Measurements from ENCODE around the gene ABTB2. TPM values are rescaled to one million over a fixed set of nuclear protein-coding genes. Genes with fewer than 3 reads are reported as not detected.

ABTB2 gene
- total RNA-seq, 2 donors from 2014 or later, result 12.2 to 30.3 TPM

- Mint-ChIP-seq H3K4me1 (ENCODE audit: low read depth in 2 of 2) (peaks cover 6 to 15% of the 10 kb centered on the region in 2 donors), H3K27me3 (peaks cover 7 to 24% of the 10 kb centered on the region in 2 donors), H3K36me3 (no peaks in the 10 kb centered on the region), H3K4me3 (no peak overlapping the region), H3K9me3 (no peaks in the 10 kb centered on the region), H3K27ac (no peak overlapping the region)
- DNase-seq (ENCODE audit: low spot score), result no peak
- no peak for ATAC-seq
Measured at GRCh38 chr11:34330653-34331052, 27.2 kb downstream of the ABTB2 start.

- Mint-ChIP-seq H3K9me3 (no peaks in the 10 kb centered on the region), H3K27me3 (peaks cover 7 to 24% of the 10 kb centered on the region in 2 donors), H3K4me3 (no peak overlapping the region), H3K36me3 (no peaks in the 10 kb centered on the region), H3K4me1 (ENCODE audit: low read depth in 2 of 2) (peaks cover 0 to 15% of the 10 kb centered on the region in 2 donors), H3K27ac (no peak overlapping the region)
- no peak for DNase-seq (ENCODE audit: low spot score)
- no peak for ATAC-seq
Measured at GRCh38 chr11:34329876-34330275, 27.9 kb downstream of the ABTB2 start.

- Mint-ChIP-seq H3K27me3 (peaks cover 7 to 24% of the 10 kb centered on the region in 2 donors), H3K27ac (no peak overlapping the region), H3K36me3 (no peaks in the 10 kb centered on the region), H3K4me3 (no peak overlapping the region), H3K9me3 (no peaks in the 10 kb centered on the region), H3K4me1 (ENCODE audit: low read depth in 2 of 2) (peaks cover 0 to 15% of the 10 kb centered on the region in 2 donors)
- ATAC-seq (no peak), DNase-seq (ENCODE audit: low spot score) (no peak)
Measured at GRCh38 chr11:34328632-34328910, 29.2 kb downstream of the ABTB2 start.

- H3K4me3 Mint-ChIP-seq, result no peak overlapping the region
- peaks cover 0 to 15% of the 10 kb centered on the region in 2 donors for H3K4me1 Mint-ChIP-seq (ENCODE audit: low read depth in 2 of 2)
- DNase-seq (ENCODE audit: low spot score), result no peak
- no peak overlapping the region for H3K27ac Mint-ChIP-seq
- no peak for ATAC-seq
- no peaks in the 10 kb centered on the region for H3K9me3 Mint-ChIP-seq
- no peaks in the 10 kb centered on the region for H3K36me3 Mint-ChIP-seq
- peaks cover 7 to 24% of the 10 kb centered on the region in 2 donors for H3K27me3 Mint-ChIP-seq
Measured at GRCh38 chr11:34327804-34328631, 29.8 kb downstream of the ABTB2 start.

GRCh38 chr11:34324466-34324865 is 33.3 kb downstream of the ABTB2 start:
- H3K4me1 Mint-ChIP-seq (ENCODE audit: low read depth in 2 of 2), result peaks cover 0 to 8% of the 10 kb centered on the region in 2 donors
- ATAC-seq, result no peak
- no peaks in the 10 kb centered on the region for H3K9me3 Mint-ChIP-seq
- H3K27ac Mint-ChIP-seq, result no peak overlapping the region
- H3K27me3 Mint-ChIP-seq, result peaks cover 6 to 9% of the 10 kb centered on the region in 2 donors
- H3K4me3 Mint-ChIP-seq, result no peak overlapping the region
- H3K36me3 Mint-ChIP-seq, result no peaks in the 10 kb centered on the region
- no peak for DNase-seq (ENCODE audit: low spot score)

- Mint-ChIP-seq H3K36me3 (no peaks in the 10 kb centered on the region), H3K27me3 (peaks cover under 1 to 2% of the 10 kb centered on the region in 2 donors), H3K4me3 (no peak overlapping the region), H3K9me3 (no peaks in the 10 kb centered on the region), H3K4me1 (ENCODE audit: low read depth in 2 of 2) (peaks cover 0 to 5% of the 10 kb centered on the region in 2 donors), H3K27ac (no peak overlapping the region)
- DNase-seq (ENCODE audit: low spot score), result no peak
- no peak for ATAC-seq
Measured at GRCh38 chr11:34323601-34324000, 34.2 kb downstream of the ABTB2 start.

GRCh38 chr11:34318111-34319037 is 39.4 kb downstream of the ABTB2 start:
- no peak for ATAC-seq
- Mint-ChIP-seq H3K4me1 (ENCODE audit: low read depth in 2 of 2) (peaks cover 0 to 21% of the 10 kb centered on the region in 2 donors), H3K9me3 (no peaks in the 10 kb centered on the region), H3K27ac (no peak overlapping the region), H3K36me3 (no peaks in the 10 kb centered on the region), H3K27me3 (peaks cover 0 to 2% of the 10 kb centered on the region in 2 donors), H3K4me3 (no peak overlapping the region)
- DNase-seq (ENCODE audit: low spot score), result no peak

- Mint-ChIP-seq H3K27me3 (peaks cover 0 to 2% of the 10 kb centered on the region in 2 donors), H3K4me1 (ENCODE audit: low read depth in 2 of 2) (peaks cover 0 to 19% of the 10 kb centered on the region in 2 donors), H3K27ac (no peak overlapping the region), H3K36me3 (no peaks in the 10 kb centered on the region), H3K4me3 (no peak overlapping the region), H3K9me3 (no peaks in the 10 kb centered on the region)
- DNase-seq (ENCODE audit: low spot score) (no peak), ATAC-seq (no peak)
Measured at GRCh38 chr11:34317666-34318065, 40.1 kb downstream of the ABTB2 start.

GRCh38 chr11:34317036-34317360 is 40.8 kb downstream of the ABTB2 start:
- H3K4me1 Mint-ChIP-seq (ENCODE audit: low read depth in 2 of 2), result peaks cover 0 to 19% of the 10 kb centered on the region in 2 donors
- no peaks in the 10 kb centered on the region for H3K9me3 Mint-ChIP-seq
- H3K36me3 Mint-ChIP-seq, result no peaks in the 10 kb centered on the region
- H3K27me3 Mint-ChIP-seq, result peaks cover 0 to 2% of the 10 kb centered on the region in 2 donors
- no peak for DNase-seq (ENCODE audit: low spot score)
- no peak for ATAC-seq
- H3K4me3 Mint-ChIP-seq, result no peak overlapping the region
- H3K27ac Mint-ChIP-seq, result no peak overlapping the region

- no peaks in the 10 kb centered on the region for H3K9me3 Mint-ChIP-seq
Measured at GRCh38 chr11:34316347-34317035, 41.3 kb downstream of the ABTB2 start.

GRCh38 chr11:34315394-34315793 is 42.4 kb downstream of the ABTB2 start:
- Mint-ChIP-seq H3K27me3 (peaks cover 0 to 4% of the 10 kb centered on the region in 2 donors), H3K9me3 (no peaks in the 10 kb centered on the region), H3K36me3 (no peaks in the 10 kb centered on the region), H3K4me3 (no peak overlapping the region), H3K27ac (no peak overlapping the region), H3K4me1 (ENCODE audit: low read depth in 2 of 2) (peaks cover 0 to 24% of the 10 kb centered on the region in 2 donors)
- ATAC-seq (no peak), DNase-seq (ENCODE audit: low spot score) (no peak)

More at GRCh38 chr11:34316347-34317035, 41.3 kb downstream of the ABTB2 start:
- peaks cover 0 to 19% of the 10 kb centered on the region in 2 donors for H3K4me1 Mint-ChIP-seq (ENCODE audit: low read depth in 2 of 2)
- H3K36me3 Mint-ChIP-seq, result no peaks in the 10 kb centered on the region
- H3K27ac Mint-ChIP-seq, result peak overlapping the region in 1 of 2 donors; percentile 37
- H3K4me3 Mint-ChIP-seq, result no peak overlapping the region
- ATAC-seq (peak; percentile 31 to 66), DNase-seq (ENCODE audit: low spot score) (no peak)
- no peaks in the 10 kb centered on the region for H3K27me3 Mint-ChIP-seq

GRCh38 chr11:34314936-34315335 is 42.9 kb downstream of the ABTB2 start:
- Mint-ChIP-seq H3K36me3 (no peaks in the 10 kb centered on the region), H3K4me3 (no peak overlapping the region), H3K27ac (no peak overlapping the region), H3K4me1 (ENCODE audit: low read depth in 2 of 2) (peaks cover 0 to 28% of the 10 kb centered on the region in 2 donors), H3K9me3 (no peaks in the 10 kb centered on the region), H3K27me3 (peaks cover 0 to 8% of the 10 kb centered on the region in 2 donors)
- no peak for DNase-seq (ENCODE audit: low spot score)
- no peak for ATAC-seq

- Mint-ChIP-seq H3K27ac (no peak overlapping the region), H3K36me3 (no peaks in the 10 kb centered on the region), H3K4me3 (no peak overlapping the region), H3K4me1 (ENCODE audit: low read depth in 2 of 2) (peaks cover 0 to 31% of the 10 kb centered on the region in 2 donors), H3K9me3 (no peaks in the 10 kb centered on the region), H3K27me3 (peaks cover 0 to 8% of the 10 kb centered on the region in 2 donors)
- ATAC-seq, result no peak
- no peak for DNase-seq (ENCODE audit: low spot score)
Measured at GRCh38 chr11:34314176-34314575, 43.6 kb downstream of the ABTB2 start.

Data from natural killer cell treated with Interleukin-12 subunit alpha and Interleukin-12 subunit beta and Interleukin-15 and Interleukin-18, amount 100 ng/mL, for 72 hours (primary cell).